Measurements from ENCODE around the gene VWCE.

Gene VWCE

GRCh38 chr11:61294717-61295595, at the start of gene VWCE:
Gene VWCE (minus strand): TSS chr11:61295316. CDS start chr11:61295037, 279 bp downstream.
- peak; percentile 80 for DNase-seq

GRCh38 chr11:61343792-61344745, 49.0 kb upstream of the VWCE start:
- DNase-seq = no peak

- no peak for DNase-seq
Observed at GRCh38 chr11:61342207-61342803, 47.2 kb upstream of the VWCE start.

- no peak for DNase-seq
Observed at GRCh38 chr11:61341706-61342105, 46.6 kb upstream of the VWCE start.

GRCh38 chr11:61340979-61341378, 45.9 kb upstream of the VWCE start:
- DNase-seq = no peak

- no peak for DNase-seq
Observed at GRCh38 chr11:61339490-61339878, 44.4 kb upstream of the VWCE start.

GRCh38 chr11:61338783-61339489, 43.8 kb upstream of the VWCE start:
- no peak for DNase-seq

- DNase-seq = no peak
Observed at GRCh38 chr11:61337706-61338470, 42.8 kb upstream of the VWCE start.

- DNase-seq = peak; percentile 88
Observed at GRCh38 chr11:61336171-61336935, 41.2 kb upstream of the VWCE start.

GRCh38 chr11:61335355-61335710, 40.2 kb upstream of the VWCE start:
- DNase-seq = no peak

- no peak for DNase-seq
Observed at GRCh38 chr11:61334434-61335354, 39.6 kb upstream of the VWCE start.

- DNase-seq = peak; percentile 37
Observed at GRCh38 chr11:61333550-61334433, 38.7 kb upstream of the VWCE start.

GRCh38 chr11:61332797-61333549, 37.9 kb upstream of the VWCE start, which contains the start of the genes DDB1 and TKFC:
Gene DDB1 (minus strand): TSS chr11:61333105. CDS start chr11:61332968, 137 bp downstream.
Gene TKFC (plus strand): TSS chr11:61333228. CDS start chr11:61334729, 1,501 bp downstream.
- DNase-seq = peak; percentile 95

- DNase-seq = peak; percentile 16
Observed at GRCh38 chr11:61332281-61332796, 37.2 kb upstream of the VWCE start.

- no peak for DNase-seq
Observed at GRCh38 chr11:61331651-61332050, 36.5 kb upstream of the VWCE start.

- DNase-seq = no peak
Observed at GRCh38 chr11:61329871-61330270, 34.8 kb upstream of the VWCE start.

GRCh38 chr11:61328351-61328750, 33.2 kb upstream of the VWCE start:
- DNase-seq = peak; percentile 6

- no peak for DNase-seq
Observed at GRCh38 chr11:61327669-61328071, 32.6 kb upstream of the VWCE start.

Measured in NCI-H82 (cell line).